Stimulated activated CD8-positive, alpha-beta memory T cell treated with anti-CD3 and anti-CD28 coated beads, Interleukin-15, amount 100 ng/mL, for 1 hour (primary cell): ENCODE data around the gene CDC42EP1.
A peak's percentile ranks its signal among the peaks of the same experiment; 100 is the strongest.
"Not testable (repeated sequence)": the region's sequence is repeated elsewhere in the genome, so short reads cannot be mapped to it uniquely, and the experiment has no call there.

ENCODE experiments used
- DNase-seq: peaks from one replicate; pipeline ENCODE4 v3.0.0-alpha.2; 2020; ENCODE audit warnings: low read depth

CDC42EP1 gene

DNA sequence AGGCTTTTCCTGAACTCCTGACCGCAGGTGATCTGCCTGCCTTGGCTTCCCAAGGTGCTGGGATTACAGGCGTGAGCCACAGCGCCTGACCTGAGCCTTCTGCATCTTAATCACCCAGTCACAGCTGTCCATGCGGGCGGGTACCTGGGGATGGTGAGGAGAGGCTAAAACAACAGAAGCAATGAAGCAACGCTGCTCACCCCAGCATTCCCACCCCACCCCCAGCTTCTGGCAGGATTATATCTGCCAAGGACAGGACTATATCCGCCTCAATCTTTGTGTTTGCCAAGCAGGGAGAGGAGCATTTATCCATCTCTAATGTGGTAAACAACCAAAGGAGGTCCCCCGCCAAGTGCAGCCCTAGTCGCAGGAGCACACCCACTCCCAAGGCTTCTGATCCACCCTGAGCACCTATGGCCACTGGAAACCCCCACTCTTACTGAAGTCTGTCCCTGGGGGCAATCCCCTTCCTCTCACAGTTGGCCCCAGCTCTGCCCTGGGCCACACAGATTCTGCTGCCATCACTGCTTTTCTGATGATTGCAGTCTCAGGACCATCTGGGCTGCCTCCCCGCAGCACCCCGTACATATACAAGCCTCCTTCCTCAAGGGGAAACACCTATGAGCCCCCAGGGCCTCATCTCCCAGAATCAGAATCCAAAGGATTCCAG lies 28.4 kb downstream of the CDC42EP1 start:
- DNase-seq: no peak

DNA sequence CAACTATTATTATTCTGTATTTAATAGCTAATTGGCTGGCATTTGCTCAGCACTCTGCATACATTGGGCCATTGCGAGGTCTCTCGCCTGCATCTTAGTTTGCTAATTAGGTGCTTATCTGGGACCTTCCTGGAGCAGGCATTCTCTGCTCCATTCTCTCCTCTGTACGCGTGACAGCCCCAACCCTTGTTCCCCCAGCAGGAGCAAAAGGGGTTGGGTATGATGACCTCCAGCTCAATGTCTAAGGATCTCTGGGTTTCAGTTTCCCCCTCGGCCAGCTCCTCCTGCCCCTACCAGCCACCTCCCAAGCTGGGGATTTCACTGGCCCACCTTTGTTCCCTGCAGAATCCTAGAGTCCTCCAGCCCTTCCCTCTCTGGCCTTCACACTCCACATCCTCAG lies 29.4 kb downstream of the CDC42EP1 start:
- no peak for DNase-seq

DNA sequence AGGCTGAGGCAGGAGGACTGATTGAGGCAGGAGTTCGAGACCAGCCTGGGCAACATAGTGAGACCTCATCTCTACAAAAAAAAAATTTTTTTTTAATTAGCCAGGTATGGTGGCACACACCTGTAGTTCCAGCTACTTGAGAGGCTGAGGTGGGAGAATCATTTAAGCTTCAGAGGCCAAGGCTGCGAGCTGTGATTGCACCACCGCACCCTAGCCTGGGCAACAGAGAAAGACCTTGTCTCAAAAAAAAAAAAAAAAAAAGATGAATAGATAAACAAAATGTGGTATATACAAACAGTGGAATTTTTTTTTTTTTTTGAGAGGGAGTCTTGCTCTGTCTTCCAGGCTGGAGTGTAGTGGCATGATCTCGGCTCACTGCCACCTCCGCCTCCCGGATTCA lies 30.8 kb downstream of the CDC42EP1 start:
- DNase-seq: not testable (repeated sequence)

DNA sequence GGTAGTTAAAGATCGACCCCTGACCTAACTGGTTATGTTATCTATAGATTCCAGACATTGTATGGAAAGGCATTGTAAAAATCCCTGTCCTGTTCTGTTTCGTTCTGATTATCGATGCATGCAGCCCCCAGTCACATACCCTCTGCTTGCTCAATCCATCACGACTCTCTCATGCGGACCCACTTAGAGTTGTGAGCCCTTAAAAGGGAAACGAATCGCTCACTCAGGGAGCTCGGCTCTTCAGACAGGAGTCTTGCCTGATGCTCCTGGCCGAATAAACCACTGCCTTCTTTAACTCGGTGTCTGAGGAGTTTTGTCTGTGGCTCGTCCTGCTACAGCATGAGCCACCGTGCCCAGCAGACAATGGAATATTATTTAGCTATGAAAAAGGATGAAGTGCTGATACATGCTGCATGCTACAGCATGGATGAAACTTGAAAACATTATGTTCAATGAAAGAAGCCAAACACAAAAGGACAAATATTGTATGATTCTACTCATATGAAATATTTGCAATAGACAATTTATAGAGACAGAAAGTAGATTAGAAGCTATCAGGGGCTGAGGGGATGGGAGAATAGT lies 31.6 kb downstream of the CDC42EP1 start:
- DNase-seq: no peak

DNA sequence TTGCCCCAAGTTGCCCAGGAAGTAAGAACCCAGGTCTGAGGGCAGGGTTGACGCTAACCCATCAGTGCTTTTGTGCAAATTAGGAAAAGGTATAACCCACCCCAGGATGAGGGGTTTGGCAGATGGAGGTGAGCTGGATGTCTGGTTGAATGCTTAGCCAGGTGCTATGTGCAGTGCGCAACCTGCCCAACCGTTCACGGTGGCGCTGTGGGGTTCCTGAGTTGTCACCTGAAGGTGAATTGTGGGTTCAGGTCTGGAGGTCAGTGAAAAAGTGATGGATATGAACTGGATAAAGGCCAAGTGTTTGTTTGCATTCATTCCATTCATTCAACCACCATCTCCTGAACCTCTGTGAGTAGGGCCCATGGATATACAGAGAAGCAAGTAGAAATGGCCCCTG lies 34.0 kb downstream of the CDC42EP1 start:
- no peak for DNase-seq

DNA sequence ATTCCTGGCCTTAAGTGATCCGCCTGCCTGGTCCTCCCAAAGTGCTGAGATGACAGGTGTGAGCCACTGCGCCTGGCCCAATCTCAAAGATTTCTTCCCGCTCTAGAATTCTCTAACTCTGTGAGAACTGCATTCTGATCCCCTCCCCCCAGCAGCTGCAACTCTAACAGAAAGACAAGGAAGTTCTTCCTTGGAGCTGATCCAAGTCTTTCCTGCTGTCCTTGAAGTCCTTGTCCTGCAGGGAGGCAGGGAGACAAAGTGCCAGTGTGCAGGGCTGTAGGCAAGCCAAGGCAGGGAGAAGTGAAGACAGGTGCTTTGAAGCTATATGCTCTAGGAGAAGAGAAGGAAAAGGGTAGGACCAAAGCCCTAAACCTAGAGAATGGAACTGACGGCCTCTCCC lies 38.9 kb downstream of the CDC42EP1 start:
- DNase-seq: no peak

DNA sequence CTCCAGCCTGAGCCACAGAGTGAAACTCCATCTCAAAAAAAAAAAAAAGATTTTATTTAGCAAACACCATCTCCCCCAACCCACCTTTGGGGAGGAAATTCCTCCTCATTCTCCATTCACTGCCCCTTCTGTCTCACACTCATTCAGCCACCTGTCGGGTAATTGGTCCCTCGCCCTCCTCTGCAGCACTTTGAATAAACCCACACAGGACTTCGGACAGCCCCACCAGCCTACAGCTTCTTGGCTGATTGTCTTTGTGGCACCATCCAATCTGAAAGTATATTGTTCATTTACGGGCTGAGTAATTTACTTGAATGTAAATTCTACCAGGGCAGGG lies 40.9 kb downstream of the CDC42EP1 start:
- no peak for DNase-seq

DNA sequence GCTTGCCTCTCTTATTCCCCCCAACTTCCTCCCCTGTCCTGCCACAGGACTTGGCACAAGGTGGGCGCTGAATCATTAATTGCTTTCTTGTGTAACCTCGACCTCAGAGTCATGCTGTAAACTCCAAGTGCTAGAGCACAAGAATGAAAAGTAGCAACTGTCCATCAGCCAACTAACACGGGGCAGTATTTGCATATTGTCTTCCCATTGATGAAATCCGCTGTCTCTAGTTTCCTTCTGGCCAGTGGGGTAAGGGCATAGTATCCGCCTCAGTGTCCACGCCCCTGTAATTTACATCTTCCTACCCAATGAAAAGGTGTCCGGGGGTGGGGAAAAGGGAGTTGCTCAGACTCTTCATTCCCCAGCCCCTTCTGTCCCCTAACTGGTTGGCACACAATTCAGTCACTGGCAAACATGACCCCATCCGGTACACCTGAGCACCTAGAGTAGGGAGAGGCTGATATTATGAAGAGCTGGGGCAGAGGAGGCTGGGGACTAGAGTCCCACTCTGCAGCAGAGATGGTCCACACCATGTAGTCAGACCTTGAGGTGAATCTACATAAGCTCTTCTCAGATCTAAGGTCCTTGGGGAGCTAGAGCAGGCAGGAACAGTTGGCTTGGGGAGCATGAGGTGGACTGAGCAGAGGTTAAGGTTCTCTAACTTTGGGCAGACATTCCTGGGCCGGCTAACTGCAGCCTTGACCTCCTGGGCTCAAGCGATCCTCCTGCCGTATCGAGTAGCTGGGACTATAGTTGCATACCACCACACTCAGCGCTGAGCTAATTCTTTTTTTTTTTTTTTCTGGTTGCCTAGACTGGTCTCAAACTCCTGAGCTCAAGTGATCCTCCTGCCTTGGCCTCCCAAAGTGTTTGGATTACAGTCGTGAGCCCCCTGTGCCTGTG lies 41.5 kb downstream of the CDC42EP1 start:
- no peak for DNase-seq

DNA sequence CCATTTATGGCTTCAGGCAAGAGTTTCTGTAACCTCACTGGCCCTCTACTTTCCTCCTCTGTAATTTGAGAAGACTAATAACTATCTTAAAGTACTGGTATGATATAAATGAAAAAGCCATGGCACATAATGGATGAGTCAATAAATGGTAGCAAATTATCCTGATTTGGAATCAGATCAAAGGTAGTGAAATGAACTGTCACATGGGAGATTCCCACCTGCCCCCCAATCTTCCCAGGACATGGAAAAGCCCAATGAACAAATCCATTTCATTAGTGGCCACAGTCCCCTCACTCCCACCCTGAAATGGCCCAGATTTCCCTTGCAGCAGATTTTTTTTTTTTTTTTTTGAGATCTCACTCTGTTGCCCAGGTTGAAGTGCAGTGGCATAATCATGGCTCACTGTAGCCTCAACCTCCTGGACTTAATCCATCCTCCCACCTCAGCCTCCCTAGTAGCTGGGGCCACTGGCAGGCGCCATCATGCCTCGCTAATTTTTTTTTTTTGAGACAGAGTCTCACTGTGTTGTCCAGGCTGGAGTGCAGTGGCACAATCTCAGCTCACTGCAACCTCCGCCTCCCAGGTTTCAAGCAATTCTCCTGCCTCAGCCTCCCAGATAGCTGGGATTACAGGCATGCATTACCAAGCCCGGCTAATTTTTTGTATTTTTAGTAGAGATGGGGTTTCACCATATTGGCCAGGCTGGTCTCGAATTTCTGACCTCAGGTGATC lies 42.4 kb downstream of the CDC42EP1 start:
- DNase-seq: not testable (repeated sequence)

DNA sequence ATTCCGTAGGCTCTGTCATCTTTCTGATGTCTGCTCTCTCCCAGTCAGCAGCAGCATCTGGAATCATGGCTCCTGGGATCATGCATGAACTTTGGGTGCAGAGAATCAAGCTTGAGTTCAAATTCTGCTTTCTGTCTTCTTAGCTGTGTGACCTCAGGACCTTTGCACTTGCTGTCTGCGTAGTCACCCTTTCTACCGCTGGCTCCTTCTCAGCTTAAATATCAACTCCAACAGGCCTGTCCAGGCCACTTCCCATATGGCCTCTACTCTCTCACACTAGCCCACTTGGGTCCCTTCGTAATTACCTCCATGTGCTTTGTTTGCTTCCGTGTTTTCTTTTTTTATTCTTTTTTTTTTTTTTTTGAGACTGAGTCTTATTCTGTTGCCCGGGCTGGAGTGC lies 43.8 kb downstream of the CDC42EP1 start:
- DNase-seq: no peak

DNA sequence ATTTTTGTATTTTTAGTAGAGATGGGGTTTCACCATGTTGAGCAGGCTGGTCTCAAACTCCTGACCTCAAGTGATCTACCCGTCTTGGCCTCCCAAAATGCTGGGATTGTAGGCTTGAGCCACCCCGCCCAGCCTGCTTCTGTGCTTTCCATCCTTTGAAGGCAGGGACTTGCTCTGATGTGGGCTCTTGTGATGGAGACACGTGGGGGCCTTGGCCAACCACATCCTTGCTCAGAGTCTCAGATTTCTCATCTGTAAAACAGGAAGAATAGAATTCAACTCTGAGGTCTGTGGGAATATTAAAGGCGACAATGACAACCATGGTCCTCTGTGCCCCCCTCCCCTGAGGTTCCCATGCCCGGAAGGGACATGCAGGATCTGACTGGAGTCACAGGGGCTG lies 44.6 kb downstream of the CDC42EP1 start:
- DNase-seq: no peak

DNA sequence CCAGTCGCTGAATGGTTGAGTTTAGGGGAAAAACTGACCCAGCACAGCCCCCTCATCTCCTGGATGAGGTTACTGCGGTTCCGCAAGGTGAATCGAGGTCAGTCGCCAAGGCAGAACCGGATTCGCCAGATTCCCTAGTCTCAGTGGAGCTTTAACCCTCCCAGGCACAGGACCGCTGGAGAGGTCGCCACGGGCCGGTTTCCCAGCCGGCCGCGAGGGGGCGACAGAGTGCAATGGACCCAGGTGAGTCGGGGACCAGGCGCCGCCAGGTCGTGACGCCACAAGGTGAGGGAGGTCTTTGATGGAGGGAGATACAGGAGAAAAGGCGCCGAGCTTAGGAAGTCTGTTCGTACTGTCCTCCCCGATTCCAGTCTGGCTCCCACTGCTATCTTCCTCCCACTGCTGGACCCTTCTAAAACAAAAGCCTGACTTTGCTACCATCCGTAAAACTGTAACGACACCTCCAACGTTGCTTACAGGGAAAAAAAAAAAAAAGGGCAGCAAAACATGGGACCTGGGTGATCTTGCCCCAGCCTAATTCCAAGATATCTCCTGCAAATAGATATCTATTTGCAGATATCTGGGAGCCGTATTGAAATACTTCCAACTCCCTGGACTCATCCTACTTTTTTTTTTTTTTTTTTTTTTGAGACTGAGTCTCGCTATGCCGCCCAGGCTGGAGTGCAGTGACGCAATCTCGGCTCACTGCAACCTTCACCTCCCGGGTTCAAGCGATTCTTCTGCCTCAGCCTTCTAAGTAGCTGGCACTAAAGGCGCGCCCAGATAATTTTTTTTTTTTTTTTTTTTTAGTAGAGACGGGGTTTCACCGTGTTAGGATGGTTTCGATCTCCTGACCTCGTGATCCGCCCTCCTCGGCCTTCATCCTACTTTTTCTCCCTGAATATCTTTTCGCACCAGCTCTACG lies 47.0 kb downstream of the CDC42EP1 start:
- DNase-seq: peak; percentile 88

DNA sequence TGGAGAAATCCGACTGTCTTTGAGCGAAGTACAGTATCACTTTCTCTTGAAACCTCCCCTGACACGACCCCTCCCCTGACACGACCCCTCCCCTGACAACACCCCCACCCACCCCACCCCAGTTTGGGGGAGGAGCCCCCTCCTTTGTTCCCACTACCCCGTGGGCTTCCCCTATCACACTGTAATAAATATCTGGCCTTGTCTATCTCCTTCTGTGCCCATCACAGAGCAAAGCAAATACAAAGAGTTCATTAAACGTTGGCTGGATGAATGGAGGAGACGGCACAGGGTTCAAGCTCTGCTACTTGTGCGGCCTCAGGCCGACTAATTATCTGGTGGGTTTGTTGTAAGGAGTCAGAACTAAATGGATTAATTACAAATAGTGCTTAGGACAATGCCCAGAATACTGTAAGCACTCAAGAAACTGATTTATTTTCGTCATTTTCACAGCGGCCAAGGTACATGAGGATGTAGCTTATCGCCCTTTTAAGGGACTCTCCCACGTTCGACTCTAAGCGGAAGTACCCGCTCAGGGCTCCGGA lies 47.7 kb downstream of the CDC42EP1 start:
- no peak for DNase-seq

DNA sequence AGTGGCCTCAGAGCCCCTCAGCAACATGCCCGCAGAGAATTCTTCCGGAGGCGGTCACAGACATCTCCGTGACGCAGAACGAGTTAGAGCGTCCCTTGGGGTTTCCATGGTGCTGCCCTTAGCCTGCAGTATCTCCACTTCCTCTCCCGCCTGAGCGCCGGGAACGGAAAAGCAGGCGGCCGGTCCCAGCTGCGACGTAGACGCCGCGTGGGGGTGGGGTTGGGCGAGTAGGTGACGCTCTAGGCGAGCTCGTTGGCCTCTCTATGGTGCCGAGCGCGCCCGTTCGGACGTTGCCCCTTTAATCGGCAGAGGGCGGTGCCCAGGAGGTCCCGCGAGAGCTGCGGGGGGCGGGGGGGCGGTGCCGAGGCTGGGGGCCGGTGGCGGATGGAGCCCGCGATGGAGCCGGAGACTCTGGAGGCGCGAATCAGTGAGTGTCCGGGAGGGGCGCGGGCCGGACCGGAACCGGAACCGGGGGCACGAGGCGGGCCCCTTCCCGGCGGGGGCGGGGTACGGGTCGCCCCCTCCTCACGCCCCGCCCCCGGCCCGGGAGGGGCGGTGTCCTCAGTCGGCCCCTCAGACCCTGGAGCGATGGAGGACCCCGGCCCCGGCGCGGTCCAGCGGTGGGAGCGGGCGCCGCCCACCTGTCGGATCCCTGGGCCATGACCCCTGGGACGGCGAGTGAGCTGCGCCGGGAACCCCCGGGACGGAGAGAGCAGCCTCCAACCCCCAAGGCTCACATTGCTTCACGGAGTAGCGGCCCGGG lies 48.4 kb downstream of the CDC42EP1 start, which contains the start of gene GGA1:
Gene GGA1, plus strand, starts transcription at position 358 of the 763 bp plus-strand sequence. Its CDS starts 27 bp downstream, at position 385.
- DNase-seq: peak; percentile 88

DNA sequence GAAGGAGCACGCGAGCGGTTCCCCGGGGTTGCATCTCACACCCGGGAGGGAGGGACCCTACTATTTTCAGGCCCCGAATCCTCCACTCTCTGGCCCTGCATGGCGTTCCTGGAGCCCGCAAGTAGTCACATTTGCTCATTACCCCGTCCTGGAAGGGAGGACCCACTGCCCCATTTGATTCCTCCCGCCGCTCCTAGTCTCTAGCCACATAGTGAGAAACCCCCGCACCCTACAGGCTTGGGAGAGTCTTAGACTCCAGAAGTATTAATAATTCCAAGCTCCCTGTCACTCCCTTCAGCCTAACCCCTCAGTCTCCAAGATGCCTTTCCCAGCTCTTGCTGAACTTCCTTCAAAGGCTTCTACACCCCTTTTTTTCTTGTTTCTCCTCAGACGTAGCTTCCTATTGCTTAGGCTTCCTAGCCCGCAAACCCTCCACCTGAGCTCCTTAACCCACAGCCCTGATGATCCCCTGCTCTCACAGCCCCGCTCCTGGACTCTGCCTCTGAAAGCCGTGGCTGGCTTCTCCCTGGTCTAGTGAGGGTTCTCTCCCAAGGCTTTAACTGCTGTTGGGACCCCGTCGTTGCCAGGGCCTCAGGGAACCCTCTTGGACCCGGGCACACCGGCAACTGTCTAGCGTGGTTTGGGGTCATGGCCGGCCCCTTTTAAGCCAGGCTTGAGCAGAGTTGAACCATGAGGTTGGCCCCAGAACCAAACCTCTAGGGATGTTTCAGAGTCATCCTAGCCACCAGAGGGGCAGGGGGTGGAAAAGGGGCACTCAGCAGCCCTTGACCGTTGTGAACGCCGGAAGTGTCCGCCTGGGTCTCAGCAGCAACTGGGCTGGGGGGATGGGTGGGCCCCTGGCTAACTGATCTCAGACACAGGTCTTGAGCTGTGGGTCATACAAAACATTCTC lies 49.2 kb downstream of the CDC42EP1 start:
- no peak for DNase-seq

DNA sequence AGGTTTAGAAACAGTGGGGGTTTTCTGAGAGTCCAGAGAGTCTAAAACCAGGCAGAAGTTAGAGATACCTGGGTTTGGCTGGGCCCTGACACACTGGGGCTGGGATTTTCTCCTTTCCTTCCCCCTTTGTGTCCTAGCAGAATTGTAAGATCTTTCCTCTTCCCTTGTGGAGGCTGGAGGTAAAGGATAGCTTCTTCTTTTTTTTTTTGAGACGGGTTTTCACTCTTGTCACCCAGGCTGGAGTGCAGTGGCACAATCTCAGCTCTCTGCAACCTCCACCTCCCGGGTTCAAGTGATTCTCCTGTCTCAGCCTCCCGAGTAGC lies 49.8 kb downstream of the CDC42EP1 start:
- DNase-seq: not testable (repeated sequence)

DNA sequence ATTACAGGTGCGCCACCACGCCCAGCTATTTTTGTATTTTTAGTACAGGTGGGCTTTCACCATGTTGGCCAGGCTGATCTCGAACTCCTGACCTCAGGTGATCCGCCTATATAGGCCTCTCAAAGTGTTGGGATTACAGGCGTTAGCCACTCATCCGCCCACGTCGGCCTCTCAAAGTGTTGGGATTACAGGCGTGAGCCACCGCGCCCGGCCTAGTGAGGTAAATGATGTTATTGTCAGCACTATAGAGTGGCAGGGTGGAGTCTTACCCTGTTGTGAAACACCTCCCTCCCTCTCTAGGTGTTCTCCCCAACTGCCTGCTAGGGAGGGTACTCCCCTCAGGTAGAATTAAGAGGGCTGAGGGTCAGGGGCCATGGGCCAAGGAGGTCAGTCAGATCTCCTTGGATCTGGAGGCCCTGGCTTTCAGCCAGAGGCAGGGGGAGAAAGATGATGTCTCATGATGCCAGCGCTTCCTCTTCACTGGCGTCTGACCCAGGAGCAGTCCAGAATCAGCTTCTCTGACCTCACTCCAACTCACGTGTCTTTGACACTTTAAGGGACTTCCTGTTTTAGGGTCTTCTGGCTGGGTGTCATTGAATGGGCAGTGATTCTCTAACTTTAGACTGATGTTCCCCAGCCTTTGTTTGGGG lies 50.3 kb downstream of the CDC42EP1 start:
- DNase-seq: no peak

DNA sequence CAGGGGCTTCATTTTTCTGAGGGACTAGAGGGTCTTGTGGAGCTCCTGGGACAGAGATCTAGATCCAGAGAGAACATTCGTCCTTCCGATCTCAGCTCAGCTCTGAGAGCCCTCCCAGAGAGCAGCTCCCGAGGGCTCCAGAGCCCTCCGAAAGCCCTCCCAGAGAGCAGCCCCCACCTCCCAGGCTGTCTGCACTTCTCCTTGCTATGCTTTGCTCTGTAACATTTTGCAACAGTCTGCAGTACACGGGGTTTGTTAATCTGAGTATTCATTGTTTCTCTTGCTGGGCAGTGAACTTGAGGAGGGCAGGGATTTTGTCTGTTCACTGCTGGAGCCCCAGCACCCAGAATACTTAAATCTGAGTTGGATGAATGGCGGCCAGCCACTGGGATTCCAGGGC lies 50.9 kb downstream of the CDC42EP1 start:
- DNase-seq: no peak
